ENCODE measurements around the gene UNC79. TPM values are rescaled to one million over a fixed set of nuclear protein-coding genes. Genes with fewer than 3 reads are reported as not detected.

UNC79 gene
- total RNA-seq, 4 donors from 2014 or later = not detected

DNA sequence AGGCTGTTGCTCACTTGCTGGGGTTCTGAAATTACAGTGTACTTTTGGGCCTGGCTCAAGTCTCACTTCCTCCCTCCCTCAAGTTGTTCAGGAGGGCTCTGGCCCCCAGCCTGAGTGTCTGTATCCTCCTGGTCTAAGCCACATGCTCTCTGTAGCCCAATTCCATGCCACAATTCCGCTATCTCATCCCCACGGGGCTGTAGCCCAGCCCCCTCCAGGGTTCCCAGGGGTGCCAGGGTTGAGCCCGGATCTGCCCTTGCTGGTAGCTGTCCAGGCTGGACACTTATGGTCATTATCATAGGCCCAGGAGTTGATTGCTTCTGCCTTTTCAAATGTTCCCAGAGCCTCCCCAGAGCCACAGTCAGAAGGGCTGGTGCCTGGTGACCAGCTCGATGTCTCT, 292.3 kb downstream of the UNC79 start:
- peak in 1 of 3 donors; percentile 24 for DNase-seq
- no peak overlapping the region for H3K27ac ChIP-seq
- no peaks in the 10 kb centered on the region for H3K27me3 ChIP-seq
- H3K9me3 ChIP-seq = no peaks in the 10 kb centered on the region
- H3K4me3 ChIP-seq = no peak overlapping the region
- TF ChIP-seq, protein P1, sequence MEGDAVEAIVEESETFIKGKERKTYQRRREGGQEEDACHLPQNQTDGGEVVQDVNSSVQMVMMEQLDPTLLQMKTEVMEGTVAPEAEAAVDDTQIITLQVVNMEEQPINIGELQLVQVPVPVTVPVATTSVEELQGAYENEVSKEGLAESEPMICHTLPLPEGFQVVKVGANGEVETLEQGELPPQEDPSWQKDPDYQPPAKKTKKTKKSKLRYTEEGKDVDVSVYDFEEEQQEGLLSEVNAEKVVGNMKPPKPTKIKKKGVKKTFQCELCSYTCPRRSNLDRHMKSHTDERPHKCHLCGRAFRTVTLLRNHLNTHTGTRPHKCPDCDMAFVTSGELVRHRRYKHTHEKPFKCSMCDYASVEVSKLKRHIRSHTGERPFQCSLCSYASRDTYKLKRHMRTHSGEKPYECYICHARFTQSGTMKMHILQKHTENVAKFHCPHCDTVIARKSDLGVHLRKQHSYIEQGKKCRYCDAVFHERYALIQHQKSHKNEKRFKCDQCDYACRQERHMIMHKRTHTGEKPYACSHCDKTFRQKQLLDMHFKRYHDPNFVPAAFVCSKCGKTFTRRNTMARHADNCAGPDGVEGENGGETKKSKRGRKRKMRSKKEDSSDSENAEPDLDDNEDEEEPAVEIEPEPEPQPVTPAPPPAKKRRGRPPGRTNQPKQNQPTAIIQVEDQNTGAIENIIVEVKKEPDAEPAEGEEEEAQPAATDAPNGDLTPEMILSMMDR (IDR thresholded peaks at IDR 0.05) = no peak
- TF ChIP-seq POLR2A (IDR thresholded peaks at IDR 0.05) = no peak
- H3K4me1 ChIP-seq = no peaks in the 10 kb centered on the region
- no peaks in the 10 kb centered on the region for H3K36me3 ChIP-seq

DNA sequence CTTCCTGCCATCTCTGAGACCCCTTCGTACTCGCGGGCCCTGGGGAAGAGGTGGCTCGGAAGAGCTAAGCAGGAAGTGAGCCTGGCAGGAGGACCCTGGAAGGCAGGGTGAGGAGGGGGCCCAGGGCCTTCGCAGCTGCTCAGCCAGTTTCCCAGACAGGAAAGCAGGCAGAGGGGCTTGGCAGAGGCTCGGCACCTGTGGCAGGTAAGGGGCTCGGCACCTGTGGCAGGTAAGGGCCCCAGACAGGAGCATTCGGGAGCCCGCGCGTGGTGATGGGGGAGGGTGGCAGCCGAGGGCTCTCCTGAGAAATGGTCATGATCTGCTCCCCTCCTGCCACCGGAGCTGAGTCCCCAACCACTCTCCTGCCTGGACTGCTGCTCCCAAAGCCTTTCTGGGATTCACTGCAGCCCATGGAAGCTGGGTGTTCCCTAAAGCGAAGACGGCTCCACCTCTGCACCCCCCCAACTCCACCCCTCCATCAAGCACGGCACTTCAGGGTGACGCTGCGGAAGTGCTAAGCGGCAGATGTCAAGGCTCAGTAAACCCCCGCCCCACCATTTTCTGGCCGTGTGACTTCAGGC, 294.4 kb downstream of the UNC79 start:
- no peak for TF ChIP-seq POLR2A (IDR thresholded peaks at IDR 0.05)
- TF ChIP-seq, protein P1 (IDR thresholded peaks at IDR 0.05) = no peak
- no peak overlapping the region for H3K27ac ChIP-seq

DNA sequence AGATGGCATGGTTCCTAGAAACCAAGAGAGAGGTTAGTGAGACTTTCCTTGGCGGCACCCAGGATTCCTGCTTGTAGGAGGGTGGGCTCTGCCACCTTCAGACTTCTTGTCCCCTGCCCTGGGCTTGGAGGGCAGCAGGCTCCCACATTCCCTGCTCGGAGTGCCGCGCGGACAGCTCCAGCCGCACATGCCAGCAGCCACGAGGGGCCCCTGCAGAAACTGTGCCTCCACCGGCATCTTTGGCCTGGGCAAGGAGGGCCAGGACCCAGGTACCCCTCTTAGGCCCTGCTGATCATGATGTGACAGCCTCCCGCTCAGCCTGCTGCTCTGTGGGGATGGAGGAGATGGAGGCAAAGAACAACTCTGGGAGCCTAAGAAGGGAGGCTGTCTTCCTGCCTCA, 295.3 kb downstream of the UNC79 start:
- Histone ChIP-seq H3K36me3 (no peaks in the 10 kb centered on the region), H3K4me1 (no peaks in the 10 kb centered on the region), H3K4me3 (no peak overlapping the region), H3K27ac (no peak overlapping the region), H3K9me3 (no peaks in the 10 kb centered on the region), H3K27me3 (no peaks in the 10 kb centered on the region)
- no peak for DNase-seq
- TF ChIP-seq, protein P1 (IDR thresholded peaks at IDR 0.05) = no peak
- no peak for TF ChIP-seq POLR2A (IDR thresholded peaks at IDR 0.05)

More for the DNA sequence above, 294.4 kb downstream of the UNC79 start:
- no peaks in the 10 kb centered on the region for H3K9me3 ChIP-seq
- DNase-seq = no peak
- no peak overlapping the region for H3K4me3 ChIP-seq
- no peaks in the 10 kb centered on the region for H3K36me3 ChIP-seq
- no peaks in the 10 kb centered on the region for H3K4me1 ChIP-seq
- H3K27me3 ChIP-seq = no peaks in the 10 kb centered on the region

DNA sequence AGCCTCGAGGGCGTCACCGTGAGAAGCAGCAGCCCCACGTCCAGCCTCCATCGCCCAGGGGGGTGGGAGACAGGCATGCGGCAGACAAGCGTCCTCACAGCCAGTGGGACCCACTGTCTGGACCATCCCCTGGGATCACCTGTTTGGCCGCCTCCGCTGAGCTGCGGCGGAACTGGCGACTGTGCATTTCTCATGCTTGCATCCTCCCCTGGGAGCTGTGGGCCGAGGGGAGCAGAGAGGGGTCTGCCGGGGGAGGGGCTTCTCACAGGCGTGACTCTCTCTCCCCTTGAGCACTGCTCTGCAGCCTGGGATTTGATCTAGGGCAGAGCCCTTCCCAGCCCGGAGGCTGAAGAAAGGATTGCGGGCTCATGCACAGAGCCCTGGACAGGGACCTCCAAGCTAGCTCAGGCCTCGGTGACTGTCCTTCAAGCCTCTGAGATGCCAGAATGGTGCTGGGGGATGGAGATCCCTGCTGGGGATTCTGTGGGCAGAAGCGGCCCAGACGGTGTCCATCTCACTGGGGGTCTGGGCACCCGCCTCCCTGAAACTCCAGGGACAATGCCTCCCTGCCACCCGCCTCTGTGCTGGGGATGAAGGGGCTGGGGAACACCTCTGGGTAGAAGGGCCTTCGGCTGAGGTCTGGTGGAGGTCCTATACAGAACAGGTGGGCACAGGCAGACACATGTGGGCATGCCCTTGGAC, 296.5 kb downstream of the UNC79 start:
- no peak for TF ChIP-seq POLR2A (IDR thresholded peaks at IDR 0.05)
- TF ChIP-seq, protein P1 (IDR thresholded peaks at IDR 0.05) = no peak
- Histone ChIP-seq H3K4me1 (no peaks in the 10 kb centered on the region), H3K27me3 (no peaks in the 10 kb centered on the region), H3K27ac (no peak overlapping the region), H3K4me3 (no peak overlapping the region), H3K36me3 (no peaks in the 10 kb centered on the region), H3K9me3 (no peaks in the 10 kb centered on the region)
- DNase-seq = no peak

DNA sequence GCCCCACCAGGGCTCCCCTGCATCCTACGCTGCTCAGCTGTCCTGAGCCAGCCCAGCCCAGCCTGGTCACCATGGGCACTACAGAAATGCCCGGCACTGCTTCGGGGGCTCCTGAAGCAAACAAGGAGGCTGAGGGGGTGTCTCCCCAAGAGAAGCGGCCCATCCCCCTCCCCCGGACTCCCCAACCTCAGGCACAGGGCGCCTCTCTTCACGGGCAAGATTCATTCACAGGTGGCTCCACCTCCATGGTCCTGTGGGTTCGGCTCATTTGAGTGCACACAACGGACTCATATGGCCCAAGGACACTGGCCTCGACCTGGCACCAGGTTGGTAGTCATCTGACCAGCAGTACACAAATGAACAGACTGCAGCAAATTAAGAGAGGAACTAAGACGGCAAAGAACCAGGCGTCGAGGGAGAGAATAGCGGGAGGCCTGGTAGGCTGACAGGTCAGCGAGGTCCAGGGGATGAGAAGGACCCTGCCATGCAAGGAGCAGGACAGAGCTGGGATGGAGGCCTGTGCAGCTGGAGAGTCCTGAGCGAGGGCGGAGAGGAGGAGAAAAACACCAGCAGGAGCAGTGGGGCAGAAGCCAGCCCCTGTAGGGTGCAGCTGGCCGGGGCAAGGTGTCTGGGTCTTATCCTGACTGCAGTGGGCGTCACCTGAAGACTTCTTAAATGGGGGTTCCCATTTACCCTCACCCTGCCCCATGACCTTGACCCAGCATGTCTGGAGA, 297.3 kb downstream of the UNC79 start:
- no peaks in the 10 kb centered on the region for H3K9me3 ChIP-seq
- no peak for TF ChIP-seq POLR2A (IDR thresholded peaks at IDR 0.05)
- TF ChIP-seq, protein P1 (IDR thresholded peaks at IDR 0.05) = no peak
- H3K36me3 ChIP-seq = no peaks in the 10 kb centered on the region
- H3K27me3 ChIP-seq = no peaks in the 10 kb centered on the region
- no peak overlapping the region for H3K4me3 ChIP-seq
- H3K27ac ChIP-seq = no peak overlapping the region
- DNase-seq = peak in 1 of 3 donors; percentile 22
- no peaks in the 10 kb centered on the region for H3K4me1 ChIP-seq

All from Peyer's patch (tissue), 4 donors.